ENCODE data around the gene OR6K3. TPM values are rescaled to one million over a fixed set of nuclear protein-coding genes. Genes with fewer than 3 reads are reported as not detected.

The OR6K3 gene
- total RNA-seq, 1 experiment from 2014 or later = not detected

- H3K4me3 ChIP-seq (ENCODE audit: low read depth in 2 of 2, low read length in 2 of 2) = no peak overlapping the region
- intact Hi-C loops (cut with micrococcal nuclease; ENCODE audit: unreplicated experiment) (no loop called here), in situ Hi-C loops (cut with HindIII; ENCODE audit: low pct_unique_long_range_greater_than_20kb, low sequenced_read_pairs) (no loop called here)
- no peaks in the 10 kb centered on the region for H3K9me3 ChIP-seq (ENCODE audit: control insufficient read depth, insufficient read depth, low read depth, low read length)
- ATAC-seq (no peak), DNase-seq (ENCODE audit: low read depth, low spot score) (no peak)
- no peaks in the 10 kb centered on the region for H3K36me3 ChIP-seq (ENCODE audit: control insufficient read depth, insufficient read depth, low read length)
- ChIA-PET CTCF (no interaction called here), POLR2A (no interaction called here)
- no peak for TF ChIP-seq POLR2AphosphoS5 (IDR thresholded peaks at IDR 0.05; ENCODE audit: low read depth, low read length)
- TF ChIP-seq CTCF (IDR thresholded peaks at IDR 0.05) = no peak
- no peak for TF ChIP-seq REST (IDR thresholded peaks at IDR 0.05; ENCODE audit: insufficient read depth in 1 of 2, low read depth in 2 of 2, low read length in 1 of 2)
- TF ChIP-seq SIN3A (IDR thresholded peaks at IDR 0.05; ENCODE audit: borderline replicate concordance, insufficient read depth, low read depth, low read length) = no peak
- no peak for TF ChIP-seq TCF7L2 (IDR thresholded peaks at IDR 0.05; ENCODE audit: low read depth, low read length)
- no peak overlapping the region for H3K27ac ChIP-seq (ENCODE audit: low read length)
- BruUV-seq (replicated peaks) = no TSS peak
- no peaks in the 10 kb centered on the region for H3K4me1 ChIP-seq (ENCODE audit: control insufficient read depth, insufficient read depth, low read length)
- H3K27me3 ChIP-seq (ENCODE audit: control insufficient read depth, insufficient read depth, low read length) = no peaks in the 10 kb centered on the region
These were observed 25.9 kb downstream of the OR6K3 start for GRCh38 chr1:158694596-158694995.

- in situ Hi-C loops (cut with HindIII; ENCODE audit: low pct_unique_long_range_greater_than_20kb, low sequenced_read_pairs) = no loop called here
- no peaks in the 10 kb centered on the region for H3K4me1 ChIP-seq (ENCODE audit: control insufficient read depth, insufficient read depth, low read length)
- no peak overlapping the region for H3K4me3 ChIP-seq (ENCODE audit: low read depth in 2 of 2, low read length in 2 of 2)
- no peak overlapping the region for H3K27ac ChIP-seq (ENCODE audit: low read length)
- ATAC-seq = no peak
- ChIA-PET CTCF (interaction anchor here (0.5 kb wide), 1 partner anchor 521 kb away, joined by 3 read pairs; no protein-coding TSS in a partner anchor), POLR2A (no interaction called here)
- no peaks in the 10 kb centered on the region for H3K27me3 ChIP-seq (ENCODE audit: control insufficient read depth, insufficient read depth, low read length)
- TF ChIP-seq TCF7L2 (IDR thresholded peaks at IDR 0.05; ENCODE audit: low read depth, low read length) = no peak
- no peak for TF ChIP-seq REST (IDR thresholded peaks at IDR 0.05; ENCODE audit: insufficient read depth in 1 of 2, low read depth in 2 of 2, low read length in 1 of 2)
- TF ChIP-seq POLR2AphosphoS5 (IDR thresholded peaks at IDR 0.05; ENCODE audit: low read depth, low read length) = no peak
- no peak for TF ChIP-seq SIN3A (IDR thresholded peaks at IDR 0.05; ENCODE audit: borderline replicate concordance, insufficient read depth, low read depth, low read length)
- TF ChIP-seq CTCF (IDR thresholded peaks at IDR 0.05) = no peak
- DNase-seq (ENCODE audit: low read depth, low spot score) = no peak
- H3K9me3 ChIP-seq (ENCODE audit: control insufficient read depth, insufficient read depth, low read depth, low read length) = no peaks in the 10 kb centered on the region
- intact Hi-C loops (cut with micrococcal nuclease; ENCODE audit: unreplicated experiment) = no loop called here
- no peaks in the 10 kb centered on the region for H3K36me3 ChIP-seq (ENCODE audit: control insufficient read depth, insufficient read depth, low read length)
- no TSS peak for BruUV-seq (replicated peaks)
These were observed 28.2 kb downstream of the OR6K3 start for GRCh38 chr1:158692356-158692755.

Measured in Panc1 (cell line).